HUES64 (cell line): ENCODE results near the gene GPX4.

ENCODE experiments used
- H3K27ac ChIP-seq: 2 replicates; pipeline ENCODE4 v1.7.0; 2013; ENCODE audit warnings: low read depth, low read length, inconsistent platforms
- H3K27me3 ChIP-seq: 2 replicates; pipeline ENCODE4 v1.6.1; 2013; ENCODE audit warnings: mild to moderate bottlenecking, low read length; ENCODE audit not compliant: insufficient read depth
- H3K36me3 ChIP-seq: 2 replicates; pipeline ENCODE4 v1.6.1; 2013; ENCODE audit warnings: mild to moderate bottlenecking, low read length; ENCODE audit not compliant: insufficient read depth
- H3K4me1 ChIP-seq: 2 replicates; pipeline ENCODE4 v1.6.1; 2013; ENCODE audit warnings: mild to moderate bottlenecking, low read length, moderate library complexity; ENCODE audit not compliant: insufficient read depth
- H3K4me3 ChIP-seq: 2 replicates; pipeline ENCODE4 v1.5.1; 2013; ENCODE audit warnings: mild to moderate bottlenecking, low read length, moderate library complexity
- H3K9ac ChIP-seq: 2 replicates; pipeline ENCODE4 v1.6.1; 2013; ENCODE audit warnings: mild to moderate bottlenecking, low read depth, low read length
- H3K9me3 ChIP-seq: 2 replicates; pipeline ENCODE4 v1.6.1; 2013; ENCODE audit warnings: low read depth, low read length; ENCODE audit not compliant: insufficient read depth
- WGBS: fragments of 150-250, 120-280 bp; methylation state at CpG from one replicate; pipeline ENCODE4 v1.1.7; 2013; ENCODE audit warnings: missing lambda C conversion rate; 5-methylcytosine and 5-hydroxymethylcytosine counted together

Gene GPX4

DNA sequence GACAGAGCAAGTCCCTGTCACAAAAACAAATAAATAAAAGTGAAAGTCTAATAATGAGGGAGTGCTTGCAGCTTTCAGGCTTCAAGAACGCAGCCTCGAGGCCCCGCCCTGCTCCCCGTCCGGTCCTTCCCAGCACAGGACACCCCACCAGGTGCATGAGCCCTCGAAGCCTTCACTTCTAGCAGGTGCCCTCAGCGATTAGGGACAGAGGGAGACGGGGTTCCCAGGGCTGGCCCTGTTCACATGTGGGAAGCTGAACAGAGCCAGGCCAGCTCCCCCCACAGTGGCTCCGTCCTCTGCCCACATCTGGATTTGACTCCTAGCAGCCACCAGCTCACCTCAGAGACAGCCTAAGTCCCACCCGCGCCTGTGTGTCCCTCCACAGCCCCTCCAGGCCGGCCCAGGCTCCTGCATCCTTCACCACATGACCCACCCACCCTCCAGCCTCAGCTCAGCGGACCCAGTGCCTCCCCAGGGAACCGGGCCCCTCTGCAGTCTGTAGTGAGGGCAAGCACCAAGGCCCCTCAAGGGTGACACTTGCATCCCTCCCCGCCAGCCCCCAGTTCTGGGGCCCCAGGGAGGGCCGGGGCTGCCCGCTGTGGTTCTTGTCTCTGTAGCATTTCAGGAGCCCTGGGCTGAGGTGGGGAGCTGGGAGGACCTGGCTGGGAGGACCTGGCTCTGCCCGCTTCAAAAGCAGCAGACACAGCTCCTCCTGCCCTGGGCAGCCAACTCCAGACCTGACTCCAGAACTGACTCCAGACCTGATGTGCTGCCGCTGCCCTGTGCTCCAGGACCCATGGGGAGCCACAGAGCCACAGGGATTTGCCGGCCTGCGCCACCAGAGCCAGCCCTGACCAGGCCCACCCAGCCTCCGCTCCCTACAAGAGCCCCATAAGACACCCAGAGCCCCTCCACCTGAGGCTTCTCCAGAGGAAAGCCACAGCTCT is 27.2 kb downstream of the GPX4 start:
- Histone ChIP-seq H3K4me3 (peak overlapping the region; percentile 58), H3K9ac (peak overlapping the region; percentile 75), H3K36me3 (peaks cover 11% of the 10 kb centered on the region), H3K27me3 (no peaks in the 10 kb centered on the region), H3K4me1 (peaks cover 6% of the 10 kb centered on the region), H3K9me3 (no peaks in the 10 kb centered on the region), H3K27ac (peak overlapping the region; percentile 73)
- 76% methylated on average over 22 of the region's 22 CpGs for WGBS

- Histone ChIP-seq H3K4me1 (peaks cover 6% of the 10 kb centered on the region), H3K9ac (peak overlapping the region; percentile 75), H3K27ac (peak overlapping the region; percentile 73), H3K4me3 (peak overlapping the region; percentile 58), H3K36me3 (peaks cover 7% of the 10 kb centered on the region), H3K27me3 (no peaks in the 10 kb centered on the region), H3K9me3 (no peaks in the 10 kb centered on the region)
- WGBS, result 10% methylated on average over 64 of the region's 64 CpGs
Measured at GRCh38 chr19:1131718-1132551, 28.1 kb downstream of the GPX4 start.

GRCh38 chr19:1132552-1133383 is 29.0 kb downstream of the GPX4 start:
- Histone ChIP-seq H3K9ac (0 out of 2 replicates have a peak overlapping the region, but pooled peaks have one; percentile 75), H3K4me1 (peaks cover 6% of the 10 kb centered on the region), H3K27me3 (no peaks in the 10 kb centered on the region), H3K36me3 (no peaks in the 10 kb centered on the region), H3K9me3 (no peaks in the 10 kb centered on the region), H3K4me3 (peak overlapping the region; percentile 58), H3K27ac (peak overlapping the region; percentile 73; the same call in 1 of the 2 replicates)
- WGBS, result 72% methylated on average over 48 of the region's 48 CpGs

GRCh38 chr19:1133471-1133929 is 29.7 kb downstream of the GPX4 start:
- WGBS, result 93% methylated on average over 25 of the region's 25 CpGs

DNA sequence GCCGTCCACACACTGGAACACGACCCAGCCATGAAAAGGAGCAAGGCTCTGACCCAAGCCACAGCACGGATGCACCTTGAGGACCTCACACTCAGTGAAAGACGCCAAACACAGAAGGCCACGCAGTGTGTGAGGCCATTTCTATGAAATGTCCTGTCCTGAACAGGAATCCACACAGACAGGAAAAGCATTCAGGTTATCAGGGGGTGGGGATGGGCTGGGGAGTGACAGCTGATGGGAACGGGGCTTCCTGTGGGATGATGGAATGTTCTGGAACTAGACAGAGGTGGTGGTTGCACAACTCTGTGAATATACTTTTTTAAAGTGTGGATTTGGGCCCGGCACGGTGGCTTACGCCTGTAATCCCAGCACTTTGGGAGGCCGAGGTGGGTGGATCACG is 30.6 kb downstream of the GPX4 start:
- Histone ChIP-seq H3K9ac (no peak overlapping the region), H3K36me3 (no peaks in the 10 kb centered on the region), H3K9me3 (no peaks in the 10 kb centered on the region), H3K27me3 (no peaks in the 10 kb centered on the region), H3K27ac (no peak overlapping the region), H3K4me3 (no peak overlapping the region), H3K4me1 (peaks cover 6% of the 10 kb centered on the region)
- WGBS, result 95% methylated on average over 11 of the region's 11 CpGs

More at GRCh38 chr19:1133471-1133929, 29.7 kb downstream of the GPX4 start:
- Histone ChIP-seq H3K27me3 (no peaks in the 10 kb centered on the region), H3K36me3 (no peaks in the 10 kb centered on the region), H3K9me3 (no peaks in the 10 kb centered on the region), H3K4me3 (no peak overlapping the region), H3K9ac (no peak overlapping the region), H3K27ac (no peak overlapping the region), H3K4me1 (peaks cover 6% of the 10 kb centered on the region)

GRCh38 chr19:1135454-1135853 is 31.7 kb downstream of the GPX4 start:
- WGBS, result 93% methylated on average over 17 of the region's 17 CpGs
- H3K9me3 ChIP-seq, result no peaks in the 10 kb centered on the region
- no peak overlapping the region for H3K9ac ChIP-seq
- peaks cover 6% of the 10 kb centered on the region for H3K4me1 ChIP-seq
- no peaks in the 10 kb centered on the region for H3K36me3 ChIP-seq
- H3K27ac ChIP-seq, result no peak overlapping the region
- no peaks in the 10 kb centered on the region for H3K27me3 ChIP-seq
- H3K4me3 ChIP-seq, result no peak overlapping the region

DNA sequence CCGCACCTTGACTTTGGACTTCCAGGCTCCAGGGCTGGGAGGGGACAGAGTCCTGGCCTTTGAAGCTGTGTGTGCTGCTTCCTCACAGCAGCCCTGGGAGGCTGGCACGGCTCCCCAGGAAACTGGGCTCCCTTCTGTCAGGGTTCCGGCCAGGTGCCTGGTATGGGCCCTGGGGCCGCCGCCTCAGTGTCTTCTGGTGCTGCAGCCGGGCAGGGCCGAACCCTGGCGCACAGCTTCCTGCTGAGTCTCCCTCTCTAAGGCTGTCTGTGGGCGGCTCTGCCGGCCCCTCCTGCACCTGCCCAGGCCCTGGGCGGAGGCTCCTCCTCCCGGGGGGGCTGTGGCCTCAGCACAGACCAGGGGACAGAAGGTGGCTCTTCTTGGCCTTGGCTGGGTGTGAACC is 32.4 kb downstream of the GPX4 start:
- Histone ChIP-seq H3K36me3 (no peaks in the 10 kb centered on the region), H3K27me3 (no peaks in the 10 kb centered on the region), H3K9ac (no peak overlapping the region), H3K27ac (no peak overlapping the region), H3K9me3 (no peaks in the 10 kb centered on the region), H3K4me3 (no peak overlapping the region), H3K4me1 (peaks cover 6% of the 10 kb centered on the region)
- 75% methylated on average over 12 of the region's 12 CpGs for WGBS

DNA sequence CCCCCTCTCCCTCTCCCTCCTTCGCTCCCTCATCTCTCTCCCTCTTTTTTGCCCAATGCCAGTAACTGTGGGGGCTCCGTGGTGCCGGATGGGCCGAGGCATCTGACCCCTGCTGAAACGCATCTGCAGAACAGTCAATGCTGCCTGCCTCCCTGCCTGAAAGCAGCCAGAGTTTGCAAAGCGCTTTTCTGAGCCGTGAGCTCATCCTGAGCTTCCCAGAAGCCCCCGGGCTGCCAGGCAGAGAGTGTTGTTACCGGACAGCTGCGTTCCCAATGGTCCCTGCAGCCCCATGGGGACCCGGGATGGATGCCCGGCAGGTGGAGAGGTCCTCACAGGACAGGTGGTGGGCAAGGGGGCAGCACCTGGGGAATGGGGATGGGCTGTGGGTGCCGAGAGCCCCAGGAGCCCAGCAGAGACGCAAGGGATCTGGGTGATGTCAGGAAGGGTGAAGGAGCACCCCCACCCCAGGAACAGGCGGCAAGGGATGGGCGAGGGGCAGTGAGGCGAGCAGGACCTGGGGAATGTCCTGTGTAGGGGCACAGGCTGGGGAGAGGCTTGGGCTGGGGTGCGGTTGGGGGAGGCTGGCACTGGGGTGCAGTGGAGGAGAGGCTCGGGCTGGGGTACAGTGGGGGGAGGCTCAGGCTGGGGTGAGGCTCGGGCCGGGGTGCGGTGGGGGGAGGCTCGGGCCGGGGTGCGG is 33.0 kb downstream of the GPX4 start:
- no peak overlapping the region for H3K27ac ChIP-seq
- H3K36me3 ChIP-seq, result no peaks in the 10 kb centered on the region
- H3K4me3 ChIP-seq, result no peak overlapping the region
- no peaks in the 10 kb centered on the region for H3K9me3 ChIP-seq
- no peaks in the 10 kb centered on the region for H3K27me3 ChIP-seq
- WGBS, result 78% methylated on average over 22 of the region's 25 CpGs
- peaks cover under 1% of the 10 kb centered on the region; the same call in 1 of the 2 replicates for H3K4me1 ChIP-seq
- no peak overlapping the region for H3K9ac ChIP-seq

DNA sequence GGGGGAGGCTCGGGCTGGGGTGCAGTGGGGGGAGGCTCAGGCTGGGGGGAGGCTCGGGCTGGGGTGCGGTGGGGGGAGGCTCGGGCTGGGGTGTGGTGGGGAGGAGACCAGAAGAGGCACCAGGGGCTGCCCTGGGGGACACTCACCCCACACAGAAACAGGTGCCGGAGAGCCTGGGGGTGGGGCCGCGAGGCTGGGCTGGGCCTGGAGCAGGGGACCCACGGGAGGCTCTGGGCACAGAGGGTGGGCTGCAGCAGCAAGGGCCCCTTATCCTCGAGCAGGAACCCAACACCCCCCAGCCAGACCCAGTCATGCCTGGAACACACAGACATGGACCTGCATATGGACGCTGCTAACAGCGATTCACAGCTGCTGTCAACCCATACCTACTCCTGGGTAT is 34.3 kb downstream of the GPX4 start:
- H3K9me3 ChIP-seq, result no peaks in the 10 kb centered on the region
- H3K4me3 ChIP-seq, result no peak overlapping the region
- no peak overlapping the region for H3K9ac ChIP-seq
- H3K36me3 ChIP-seq, result peaks cover 4% of the 10 kb centered on the region
- no peaks in the 10 kb centered on the region for H3K27me3 ChIP-seq
- no peaks in the 10 kb centered on the region for H3K4me1 ChIP-seq
- WGBS, result 91% methylated on average over 8 of the region's 11 CpGs
- no peak overlapping the region for H3K27ac ChIP-seq

DNA sequence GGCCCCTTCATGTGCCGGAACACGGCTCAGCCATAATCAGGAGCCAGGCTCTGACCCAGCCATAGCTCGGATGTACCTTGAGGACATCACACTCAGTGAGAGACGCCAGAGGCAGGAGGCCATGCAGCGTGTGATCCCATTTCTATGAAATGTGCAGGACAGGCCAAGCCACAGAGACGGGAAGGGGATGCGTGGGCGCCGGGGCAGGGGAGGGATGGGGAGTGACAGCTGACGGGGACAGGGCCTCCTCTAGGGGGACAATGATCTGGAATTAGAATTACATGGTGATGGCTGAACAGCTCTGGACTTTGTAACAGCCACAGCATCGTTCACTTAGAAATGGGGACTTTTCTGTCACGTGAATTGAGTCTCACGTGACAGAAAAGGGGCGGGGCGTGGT is 35.3 kb downstream of the GPX4 start:
- 94% methylated on average over 15 of the region's 15 CpGs for WGBS

More for the DNA sequence above, 35.3 kb downstream of the GPX4 start:
- Histone ChIP-seq H3K27ac (no peak overlapping the region), H3K9ac (no peak overlapping the region), H3K4me3 (no peak overlapping the region), H3K36me3 (peaks cover 13% of the 10 kb centered on the region), H3K27me3 (no peaks in the 10 kb centered on the region), H3K9me3 (no peaks in the 10 kb centered on the region), H3K4me1 (no peaks in the 10 kb centered on the region)
